ENCODE measurements around the gene L3MBTL4.
"Not testable (repeated sequence)": the region's sequence is repeated elsewhere in the genome, so short reads cannot be mapped to it uniquely, and the experiment has no call there.

The L3MBTL4 gene

DNA sequence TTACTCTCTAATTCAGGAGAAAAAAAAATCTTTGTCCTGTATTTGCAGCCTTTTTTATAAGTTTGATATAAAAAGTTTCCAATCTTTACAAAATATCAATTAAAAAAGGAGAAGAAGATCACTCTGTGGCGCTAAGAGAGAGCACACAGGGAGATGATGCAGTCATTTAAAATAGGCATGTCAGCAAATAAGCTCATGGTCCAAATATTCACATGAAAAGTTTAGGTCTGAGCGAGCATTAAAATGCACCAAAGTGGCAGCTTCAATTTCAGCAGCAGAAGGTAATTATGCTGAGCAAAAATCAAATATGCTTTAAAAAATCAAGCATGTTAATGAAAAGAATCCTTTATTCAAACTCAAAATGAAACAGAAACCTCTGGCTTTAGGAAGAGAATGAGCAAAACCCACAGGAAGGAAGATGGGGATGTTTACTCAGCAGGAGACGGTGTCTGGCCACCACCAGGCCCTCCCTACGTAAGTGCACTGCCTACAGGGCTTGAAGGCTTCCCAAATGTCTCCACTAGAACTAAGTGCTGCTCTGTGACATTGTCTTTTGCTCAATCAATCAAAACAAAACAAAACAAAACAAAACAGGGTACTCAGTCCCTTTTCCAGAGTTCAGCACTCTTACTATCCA is 120.4 kb downstream of the L3MBTL4 start:
- DNase-seq, result no peak

DNA sequence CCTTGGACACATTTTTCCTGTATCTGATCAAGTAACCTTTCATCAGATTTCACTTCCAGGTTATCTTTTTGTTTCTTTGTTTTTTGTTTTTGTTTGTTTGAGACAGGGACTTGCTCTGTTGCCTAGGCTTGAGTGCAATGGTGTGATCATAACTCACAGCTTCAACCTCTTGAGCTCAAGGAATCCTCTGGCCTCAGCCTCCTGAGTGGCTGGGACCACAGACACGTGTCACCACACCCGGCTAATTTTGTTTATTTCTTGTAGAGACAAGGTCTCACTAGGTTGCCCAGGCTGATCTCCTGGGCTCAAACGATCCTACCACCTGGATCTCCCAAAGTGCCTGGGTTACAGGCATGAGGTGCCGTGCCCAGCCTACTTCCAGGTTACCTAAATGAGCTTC is 124.9 kb downstream of the L3MBTL4 start:
- no peak for DNase-seq

DNA sequence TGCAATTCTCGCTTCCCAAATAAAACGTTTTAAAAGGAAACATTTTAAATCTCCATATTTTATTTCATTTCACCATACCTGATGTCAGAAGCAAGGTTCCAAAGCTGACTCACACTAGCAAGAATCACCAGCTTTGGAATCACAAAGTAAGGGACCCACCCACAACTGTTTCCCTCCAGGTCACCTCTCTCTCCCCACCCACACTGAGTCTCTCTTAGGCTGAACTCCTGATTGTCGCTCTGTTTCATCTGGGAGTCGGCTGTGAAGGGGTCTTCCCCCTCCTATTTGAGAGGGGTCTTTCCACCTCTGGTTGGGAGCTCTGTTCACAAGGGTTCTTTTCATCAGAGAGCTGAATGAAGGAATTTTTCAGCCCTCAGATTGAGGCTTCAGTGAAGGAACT is 128.1 kb downstream of the L3MBTL4 start:
- DNase-seq, result no peak

DNA sequence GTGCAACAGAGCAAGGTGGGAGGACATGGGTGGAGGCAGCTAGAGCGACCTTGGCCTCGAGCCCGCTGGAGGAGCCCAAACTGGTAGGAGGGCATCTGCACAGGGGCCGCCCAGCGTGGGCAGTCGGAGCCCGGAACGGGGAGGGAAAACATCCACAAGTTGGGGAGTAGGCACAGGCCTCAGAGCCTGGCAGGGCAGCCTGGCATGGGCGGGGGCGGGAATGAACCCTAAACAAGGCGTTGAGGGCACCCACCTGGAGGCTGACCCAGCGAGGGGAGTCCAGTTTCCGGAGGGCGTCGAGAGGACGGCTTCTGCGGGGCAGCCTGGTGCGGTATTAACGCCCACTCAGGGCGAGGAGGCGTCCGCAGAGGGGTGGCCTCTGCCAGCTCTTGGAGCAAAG is 129.9 kb downstream of the L3MBTL4 start:
- no peak for DNase-seq

DNA sequence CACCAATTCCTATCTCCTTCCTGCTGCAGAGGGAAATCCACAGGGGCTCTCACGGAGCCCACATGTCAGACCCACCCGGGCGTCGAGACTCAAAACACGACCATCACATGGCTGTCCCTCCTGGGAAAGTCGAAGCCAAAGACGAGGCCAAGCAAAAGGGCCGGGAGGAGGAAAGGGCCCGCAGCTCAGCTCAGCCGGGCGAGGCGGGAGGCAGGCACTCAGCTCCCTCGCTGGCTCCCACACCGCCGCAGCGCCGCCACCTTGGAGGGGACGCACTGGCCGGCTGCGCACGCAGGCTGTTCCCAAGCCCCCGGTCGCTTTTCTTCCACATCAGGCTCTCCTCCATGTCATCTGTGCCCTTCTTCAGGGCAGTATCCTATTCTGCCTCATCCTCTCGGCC is 130.4 kb downstream of the L3MBTL4 start:
- no peak for DNase-seq

DNA sequence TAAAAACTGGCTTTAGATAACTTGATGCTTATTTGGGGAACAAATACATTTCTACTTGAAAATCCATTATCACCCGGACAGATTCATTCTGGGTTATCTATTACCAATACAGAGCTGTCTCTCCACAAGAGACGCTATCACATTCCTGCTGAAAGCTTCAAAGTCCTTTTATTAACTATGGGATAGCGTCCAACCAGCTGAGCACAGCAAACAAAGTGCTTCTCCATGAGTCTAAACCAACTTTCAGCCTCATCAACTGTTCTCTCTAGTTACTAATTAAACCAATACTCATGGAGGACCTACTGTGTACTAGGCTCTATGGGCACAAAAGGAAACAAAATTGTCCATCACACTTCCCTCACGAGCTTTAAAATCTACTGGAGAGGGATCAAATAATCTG is 132.8 kb downstream of the L3MBTL4 start:
- no peak for DNase-seq

DNA sequence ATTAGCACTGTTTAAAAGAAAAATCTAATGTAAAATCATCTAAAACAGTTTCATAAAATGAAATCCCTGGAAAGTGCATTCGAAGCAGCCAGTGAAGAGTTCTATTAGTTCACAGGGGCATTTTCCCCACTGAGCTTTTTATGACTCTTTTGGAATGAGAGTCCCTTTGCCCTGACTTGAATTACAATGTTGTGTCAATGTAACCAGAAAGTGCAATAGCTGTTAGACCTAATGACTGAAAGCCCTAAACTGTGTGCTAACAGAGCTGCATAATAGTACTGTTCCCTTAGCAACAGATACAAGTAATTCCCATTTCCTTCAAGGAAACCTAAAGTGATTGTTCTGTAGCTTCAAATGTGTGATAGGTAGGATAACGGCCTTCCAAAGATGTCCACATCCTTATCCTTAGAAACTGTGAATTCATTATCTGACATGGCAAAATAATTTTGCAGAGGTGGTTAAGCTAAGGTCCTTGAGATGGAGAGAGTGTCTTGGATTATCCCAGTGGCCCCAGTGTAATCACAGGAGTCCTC is 134.4 kb downstream of the L3MBTL4 start:
- DNase-seq, result no peak

DNA sequence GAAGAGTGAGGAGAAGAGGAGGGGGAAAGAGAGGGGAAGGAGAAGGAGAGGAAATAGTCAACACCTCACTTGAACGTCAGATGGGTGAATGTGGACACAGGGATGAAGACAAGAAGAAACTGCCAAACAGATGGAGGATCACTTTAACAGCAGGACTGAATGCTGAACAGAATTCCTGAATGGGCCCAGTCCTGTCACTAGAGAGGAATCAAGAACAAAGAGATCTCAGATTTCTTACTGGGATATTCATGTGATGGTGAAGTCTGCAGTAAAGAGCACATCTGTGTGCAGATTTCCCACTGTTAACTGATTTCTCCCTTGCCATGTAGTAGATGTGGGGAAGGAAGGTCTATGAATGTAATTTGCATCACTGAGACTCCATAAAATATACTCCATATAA is 135.4 kb downstream of the L3MBTL4 start:
- no peak for DNase-seq

DNA sequence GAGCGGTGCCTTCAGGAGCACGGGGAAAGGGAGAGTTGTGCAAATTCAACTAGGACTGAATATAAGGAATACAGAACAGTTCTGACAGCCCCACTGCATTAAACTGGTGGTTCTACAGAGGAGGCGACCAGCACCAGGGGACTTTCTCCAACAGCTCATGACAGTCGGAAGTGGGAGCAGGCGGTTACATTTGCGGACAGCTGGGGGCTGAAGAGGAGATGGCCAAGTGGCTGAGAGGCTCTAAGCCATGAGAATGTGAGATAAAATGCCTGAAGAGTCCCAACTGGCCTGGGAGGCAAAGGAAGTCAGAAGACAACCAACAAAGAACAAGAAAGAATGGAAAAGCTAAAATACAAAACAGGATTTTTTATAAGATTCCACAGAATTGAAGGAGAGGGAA is 141.3 kb downstream of the L3MBTL4 start:
- DNase-seq, result no peak

DNA sequence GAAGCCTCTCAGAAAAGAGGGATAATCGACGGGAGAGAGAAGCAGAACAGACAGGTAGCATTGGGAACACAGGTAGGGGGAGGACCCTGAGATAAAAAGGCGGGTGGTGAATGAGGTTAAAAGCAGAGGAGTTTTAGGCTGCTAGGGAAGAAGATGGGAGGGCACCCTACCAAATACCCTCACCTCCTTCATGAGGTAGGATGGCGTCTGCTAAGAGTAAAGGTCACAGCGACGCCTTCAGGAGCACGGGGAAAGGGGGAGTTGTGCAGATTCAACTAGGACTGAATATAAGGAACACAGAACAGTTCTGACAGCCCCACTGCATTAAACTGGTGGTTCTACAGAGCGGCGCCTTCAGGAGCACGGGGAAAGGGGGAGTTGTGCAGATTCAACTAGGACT is 142.6 kb downstream of the L3MBTL4 start:
- not testable (repeated sequence) for DNase-seq

DNA sequence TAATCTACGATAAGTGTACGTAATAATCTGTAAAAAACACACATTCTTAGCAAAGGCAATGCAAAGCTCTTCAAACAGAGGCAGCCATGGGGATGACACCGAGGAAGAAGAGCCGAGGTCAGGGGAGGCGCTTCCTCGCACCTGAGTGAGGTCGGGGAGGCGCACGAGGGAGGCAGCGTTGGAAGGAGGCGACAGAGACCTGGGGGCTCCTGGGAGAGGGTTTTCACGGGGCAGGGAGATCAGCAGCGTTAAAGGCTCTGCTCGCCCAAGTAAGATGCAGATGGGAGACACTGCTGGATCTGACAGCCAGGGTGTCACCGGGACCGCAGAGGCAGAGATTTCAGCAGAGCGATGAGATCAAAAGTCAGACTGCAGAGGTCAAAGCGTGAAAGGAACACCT is 143.1 kb downstream of the L3MBTL4 start:
- DNase-seq, result no peak

DNA sequence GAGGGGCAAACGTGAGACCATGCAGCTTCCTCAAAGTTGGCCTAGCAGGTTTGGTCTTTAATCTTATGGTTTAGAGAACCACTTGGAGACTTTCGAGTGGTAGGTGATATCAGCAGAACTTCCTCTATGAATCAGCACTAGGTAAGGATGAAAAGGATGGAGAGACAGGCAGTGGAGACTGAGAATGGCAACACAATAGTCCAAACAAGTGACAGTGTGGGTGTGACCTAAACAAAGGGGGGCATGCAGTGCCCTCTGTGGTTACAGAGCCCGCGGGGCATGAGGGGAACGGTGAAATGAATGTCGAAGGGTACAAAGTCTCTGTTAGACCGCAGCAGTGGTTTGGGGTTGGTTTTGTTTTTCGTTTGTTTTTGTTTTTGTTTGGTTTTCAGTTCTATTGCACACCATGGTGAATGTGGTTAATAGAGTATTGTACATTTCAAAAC is 143.9 kb downstream of the L3MBTL4 start:
- DNase-seq, result no peak

DNA sequence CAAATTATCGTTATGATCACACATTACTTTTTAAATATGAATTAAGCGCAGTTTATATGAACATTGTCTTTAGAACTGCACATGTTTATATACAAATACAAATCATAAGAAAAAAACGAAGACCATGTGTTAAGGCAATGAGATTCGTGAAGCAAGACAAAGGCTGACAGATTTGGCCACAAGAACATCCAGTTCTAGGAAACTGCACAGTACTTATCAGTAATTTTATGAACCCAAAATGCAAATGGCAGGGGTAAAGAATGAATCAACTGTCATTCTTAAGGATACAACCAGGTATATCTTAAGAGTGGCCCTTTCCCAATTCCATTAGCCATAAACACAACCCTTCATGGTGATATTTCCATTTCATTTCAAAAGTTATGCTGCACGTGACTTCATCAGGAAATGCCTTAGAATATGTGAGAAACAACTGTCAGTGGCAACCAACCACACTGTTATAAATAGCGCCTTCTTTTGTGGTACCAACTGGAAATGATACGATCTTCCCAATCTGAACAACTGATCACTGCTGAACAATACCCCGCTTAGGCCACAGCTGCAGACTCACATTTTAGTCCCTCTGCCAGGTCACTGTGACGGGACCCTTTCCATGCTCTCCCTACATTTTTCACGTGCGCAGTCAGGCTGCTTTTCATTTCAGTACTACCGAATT is 144.9 kb downstream of the L3MBTL4 start:
- no peak for DNase-seq

DNA sequence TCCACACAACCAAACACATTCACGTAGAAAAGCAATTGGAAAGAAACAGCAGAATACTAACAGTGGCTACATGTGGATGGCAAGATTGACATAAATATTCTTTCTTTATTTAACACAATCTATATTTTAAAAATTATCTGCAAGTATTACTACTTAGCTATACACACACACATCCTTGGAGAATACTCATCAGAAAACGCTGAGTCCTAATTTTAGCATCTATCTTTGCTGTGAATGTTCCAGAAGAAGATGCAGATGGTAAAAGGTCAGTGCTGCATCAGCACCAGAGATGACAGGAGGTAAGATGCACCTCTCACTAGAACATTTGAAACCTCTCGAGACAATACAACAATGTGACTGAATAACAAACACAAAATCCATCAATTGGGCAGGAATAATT is 148.5 kb downstream of the L3MBTL4 start:
- DNase-seq, result no peak

DNA sequence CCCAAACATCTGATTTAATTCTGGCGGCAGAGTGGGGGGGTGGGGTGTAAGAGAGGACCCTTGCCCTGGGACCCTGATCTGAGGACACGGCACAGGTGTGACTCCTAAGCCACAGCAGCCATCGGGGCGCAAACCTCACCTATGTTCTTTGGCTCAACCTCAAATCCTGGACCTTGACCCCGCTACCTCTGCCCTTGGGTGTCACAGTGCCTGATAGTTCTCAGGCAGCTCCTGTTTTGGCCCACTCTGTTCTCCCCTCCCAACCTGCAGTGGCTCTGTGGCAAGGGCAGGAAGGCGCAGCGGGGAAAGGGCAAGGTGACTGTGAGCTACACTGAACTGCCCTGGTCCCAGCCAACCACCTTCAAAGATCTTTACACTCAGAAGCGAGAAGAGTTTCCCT is 152.8 kb downstream of the L3MBTL4 start:
- DNase-seq, result no peak

DNA sequence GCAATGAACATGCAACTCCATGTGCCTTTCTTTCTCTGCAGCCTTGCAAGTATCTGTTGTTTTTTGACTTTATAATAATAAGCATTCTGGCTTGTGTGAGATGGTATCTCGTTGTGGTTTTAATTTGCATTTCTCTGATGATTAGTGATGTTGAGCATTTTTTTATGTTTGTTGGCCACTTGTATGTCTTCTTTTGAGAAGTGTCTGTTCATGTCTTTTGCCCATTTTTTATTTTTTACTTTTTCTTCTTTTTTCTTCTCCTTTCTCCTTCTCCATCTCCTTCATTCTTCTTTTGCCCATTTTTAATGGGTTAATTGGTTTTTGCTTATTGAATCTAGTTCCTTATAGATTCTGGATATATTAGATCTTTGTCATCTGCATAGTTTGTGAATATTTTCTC is 155.4 kb downstream of the L3MBTL4 start:
- not testable (repeated sequence) for DNase-seq

DNA sequence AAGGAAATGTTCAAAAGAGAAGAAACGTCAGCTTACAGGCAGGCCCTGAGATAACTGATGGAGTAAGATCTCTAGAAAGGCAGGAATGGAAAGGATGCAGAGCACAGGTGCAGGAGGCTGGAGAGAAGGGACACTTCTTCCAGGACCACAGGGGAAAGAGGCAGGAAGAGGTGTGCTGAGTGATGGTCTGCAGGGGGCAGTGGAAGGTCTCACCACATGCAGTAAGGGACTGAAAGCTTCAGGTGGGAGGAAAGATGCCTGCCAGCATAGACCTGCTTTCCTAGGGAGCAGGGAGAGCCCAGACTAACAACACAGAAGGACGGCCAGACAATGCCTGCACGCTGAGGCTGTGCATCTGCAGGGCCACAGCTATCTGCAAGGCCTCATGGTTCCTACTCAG is 156.8 kb downstream of the L3MBTL4 start:
- DNase-seq, result no peak

DNA sequence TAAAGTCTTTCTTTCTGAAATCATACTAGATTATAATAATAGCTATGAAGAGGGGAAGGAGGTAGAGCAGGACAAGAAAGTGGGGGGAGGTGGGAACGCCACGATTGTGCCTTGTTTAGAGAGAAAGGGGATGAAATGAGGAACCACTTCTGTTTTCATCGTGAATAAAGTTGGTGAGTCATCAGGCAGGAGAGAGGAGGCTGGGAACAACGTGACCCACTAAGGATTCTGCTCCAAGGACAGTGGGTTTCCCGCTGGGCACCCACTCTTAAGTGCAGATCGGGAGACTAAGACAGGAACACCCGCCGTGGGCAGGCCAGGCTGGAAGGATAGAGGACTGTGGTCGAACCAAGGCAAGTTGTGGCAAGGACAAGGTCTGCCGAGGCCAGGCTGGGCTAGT is 158.2 kb downstream of the L3MBTL4 start:
- DNase-seq, result no peak

DNA sequence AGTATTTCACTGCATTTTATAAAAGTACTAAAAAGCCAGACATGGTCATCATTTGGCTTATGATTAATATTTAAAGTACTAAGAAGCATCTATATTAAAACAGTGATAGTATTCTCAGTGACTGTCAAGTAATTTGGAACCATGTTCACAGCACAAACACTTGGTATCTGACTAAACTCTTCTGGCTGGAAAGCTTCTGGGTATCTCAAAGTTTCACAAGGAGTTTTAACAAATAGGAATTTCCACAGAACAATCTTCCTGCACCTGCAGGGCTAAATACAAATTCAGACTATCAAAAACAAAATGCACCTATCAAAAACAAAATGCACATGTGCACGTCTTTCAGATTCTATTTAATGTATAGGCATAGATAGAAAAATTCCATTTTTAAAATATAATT is 158.8 kb downstream of the L3MBTL4 start:
- DNase-seq, result no peak

DNA sequence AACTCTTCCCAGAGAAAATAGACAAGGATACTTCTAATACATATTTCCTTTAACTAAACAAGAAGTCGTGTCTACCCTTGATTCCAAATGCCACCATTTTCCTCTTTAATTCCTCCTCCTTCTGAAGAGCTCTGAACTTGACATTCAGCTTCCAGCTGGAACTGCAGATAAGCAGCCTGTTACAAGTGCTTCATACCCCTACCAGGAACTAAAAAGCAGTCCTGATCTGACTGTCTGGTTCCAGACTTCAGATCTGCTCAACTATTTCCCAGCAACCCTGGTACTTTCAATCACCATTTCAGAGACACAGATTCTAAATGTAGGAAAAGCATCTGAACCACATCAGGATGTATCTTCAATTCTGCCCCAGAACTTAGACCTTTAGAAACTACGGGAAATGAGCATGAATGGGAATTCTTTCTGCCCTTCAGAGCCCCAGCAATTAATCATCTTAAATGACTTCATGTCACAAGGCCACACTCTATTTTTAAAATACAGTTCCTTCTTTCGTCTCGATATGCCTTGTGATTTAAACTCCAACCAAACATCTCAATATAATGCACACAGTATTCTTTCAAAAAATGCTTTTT is 159.5 kb downstream of the L3MBTL4 start:
- no peak for DNase-seq

DNA sequence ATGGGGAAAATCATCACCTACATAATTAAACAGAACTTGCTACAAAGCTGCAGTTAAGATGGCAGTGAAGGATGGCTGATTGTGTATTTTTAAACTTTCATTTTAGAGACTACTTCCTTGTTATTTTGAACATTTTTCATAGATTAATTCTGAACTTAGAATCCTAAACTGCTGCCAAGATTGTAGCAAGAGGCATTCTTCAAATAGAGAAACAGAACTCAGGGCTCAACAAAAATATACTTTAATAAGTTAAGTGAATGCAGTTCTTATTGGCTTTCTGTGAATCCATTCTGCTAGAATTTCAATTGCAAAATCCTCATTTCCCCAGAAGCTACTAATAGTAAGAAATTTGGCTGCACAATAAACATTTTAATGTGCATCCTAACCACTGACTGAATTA is 160.3 kb downstream of the L3MBTL4 start:
- no peak for DNase-seq

DNA sequence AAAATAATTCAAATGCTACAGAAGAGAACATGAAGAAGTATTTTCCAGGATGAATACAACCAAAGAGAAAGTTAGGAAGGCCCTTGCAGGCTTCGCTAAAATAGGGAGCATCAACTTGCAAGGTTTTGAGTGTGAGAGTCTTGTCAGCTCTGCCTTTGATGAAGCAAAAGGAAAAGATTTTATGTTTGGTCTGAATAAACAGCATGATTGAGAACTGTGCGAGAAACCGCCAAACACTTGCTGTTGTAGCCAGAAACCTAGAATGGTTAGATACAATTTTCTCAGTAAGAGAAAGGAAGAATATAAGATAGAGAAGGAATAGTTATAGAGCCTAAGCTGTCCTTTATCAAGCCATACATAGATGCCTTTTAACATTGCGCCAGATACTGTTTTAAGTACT is 163.6 kb downstream of the L3MBTL4 start:
- no peak for DNase-seq

DNA sequence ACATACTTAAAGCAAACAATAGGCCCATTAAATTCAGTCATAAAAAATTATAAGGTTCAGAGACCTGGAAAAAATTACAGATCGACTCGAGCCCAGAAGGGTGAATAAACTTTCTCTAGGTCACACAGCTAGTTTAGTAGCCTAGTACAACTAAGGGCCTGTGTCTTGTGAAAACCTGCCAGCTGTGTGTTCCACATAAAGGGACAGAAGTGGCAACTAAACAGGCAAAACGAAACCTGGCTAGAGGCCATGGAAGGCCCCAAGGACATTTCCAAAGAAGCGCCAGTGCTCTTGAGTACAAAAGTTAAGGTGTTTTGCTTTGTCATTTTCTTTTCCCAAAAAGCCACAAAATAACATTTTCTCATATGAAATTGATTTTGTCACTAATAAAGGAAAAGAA is 164.9 kb downstream of the L3MBTL4 start:
- DNase-seq, result no peak

DNA sequence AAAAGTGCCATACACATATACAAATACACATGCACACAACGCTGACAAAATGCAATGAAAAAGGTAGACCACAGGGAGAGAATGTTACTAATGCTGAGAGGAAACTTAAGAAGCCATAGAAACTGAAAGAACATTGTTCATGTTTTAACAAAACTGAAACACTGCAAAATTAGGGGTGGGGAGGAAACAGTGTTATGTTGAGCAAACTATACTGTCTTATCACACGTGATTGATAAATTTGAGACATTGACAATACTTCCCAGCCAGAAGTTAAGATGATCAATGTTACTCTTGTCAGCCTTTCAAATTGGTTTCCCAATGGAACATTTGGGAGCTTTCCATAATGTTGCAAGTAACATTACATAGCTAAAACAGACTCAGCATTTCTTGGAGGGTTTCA is 165.5 kb downstream of the L3MBTL4 start:
- no peak for DNase-seq

All from effector CD4-positive, alpha-beta T cell (primary cell).